ENCODE data around the gene TSPAN31.

The TSPAN31 gene

GRCh38 chr12:57777911-57778310, 33.1 kb downstream of the TSPAN31 start:
- H3K4me3 ChIP-seq = no peak overlapping the region
- H3K9me3 ChIP-seq = no peaks in the 10 kb centered on the region
- peaks cover 0 to 15% (median 6%) of the 10 kb centered on the region in 4 donors for H3K4me1 ChIP-seq
- DNase-seq = no peak
- H3K27me3 ChIP-seq = no peaks in the 10 kb centered on the region
- peaks cover 0 to 33% (median 0%) of the 10 kb centered on the region in 3 donors for H3K36me3 ChIP-seq
- no peak overlapping the region for H3K27ac ChIP-seq
- no peak for TF ChIP-seq CTCF (IDR thresholded peaks at IDR 0.05)
- intact Hi-C loops (cut with DNase I; ENCODE audit: low total_unique reads) = no loop called here

- H3K27ac ChIP-seq = no peak overlapping the region
- H3K27me3 ChIP-seq = no peaks in the 10 kb centered on the region
- TF ChIP-seq CTCF (IDR thresholded peaks at IDR 0.05) = no peak
- H3K9me3 ChIP-seq = no peaks in the 10 kb centered on the region
- H3K36me3 ChIP-seq = peaks cover 0 to 33% (median 0%) of the 10 kb centered on the region in 3 donors
- peaks cover 0 to 18% (median 11%) of the 10 kb centered on the region in 4 donors for H3K4me1 ChIP-seq
- no peak overlapping the region for H3K4me3 ChIP-seq
- DNase-seq = no peak
- intact Hi-C loops (cut with DNase I; ENCODE audit: low total_unique reads) = no loop called here
These were observed 34.9 kb downstream of the TSPAN31 start for GRCh38 chr12:57779736-57780135.

GRCh38 chr12:57780284-57780897, 35.6 kb downstream of the TSPAN31 start:
- peaks cover 4 to 34% (median 6%) of the 10 kb centered on the region in 3 donors for H3K36me3 ChIP-seq
- intact Hi-C loops (cut with DNase I; ENCODE audit: low total_unique reads) = no loop called here
- TF ChIP-seq CTCF (IDR thresholded peaks at IDR 0.05) = no peak
- no peaks in the 10 kb centered on the region for H3K27me3 ChIP-seq
- DNase-seq = no peak
- H3K4me1 ChIP-seq = peaks cover 0 to 18% (median 11%) of the 10 kb centered on the region in 4 donors
- no peak overlapping the region for H3K4me3 ChIP-seq
- no peak overlapping the region for H3K27ac ChIP-seq
- H3K9me3 ChIP-seq = no peaks in the 10 kb centered on the region

- H3K4me1 ChIP-seq = peaks cover 0 to 18% (median 11%) of the 10 kb centered on the region in 4 donors
- peaks cover 12 to 34% (median 14%) of the 10 kb centered on the region in 3 donors for H3K36me3 ChIP-seq
- DNase-seq = no peak
- H3K4me3 ChIP-seq = no peak overlapping the region
- no peaks in the 10 kb centered on the region for H3K27me3 ChIP-seq
- no peak for TF ChIP-seq CTCF (IDR thresholded peaks at IDR 0.05)
- no peak overlapping the region for H3K27ac ChIP-seq
- intact Hi-C loops (cut with DNase I; ENCODE audit: low total_unique reads) = no loop called here
- H3K9me3 ChIP-seq = no peaks in the 10 kb centered on the region
These were observed 36.4 kb downstream of the TSPAN31 start for GRCh38 chr12:57781244-57781643.

GRCh38 chr12:57781801-57782200, 37.0 kb downstream of the TSPAN31 start:
- peak overlapping the region in 1 of 2 donors; percentile 76 for H3K4me3 ChIP-seq
- H3K4me1 ChIP-seq = peaks cover 0 to 18% (median 11%) of the 10 kb centered on the region in 4 donors
- no peaks in the 10 kb centered on the region for H3K9me3 ChIP-seq
- H3K27me3 ChIP-seq = no peaks in the 10 kb centered on the region
- TF ChIP-seq CTCF (IDR thresholded peaks at IDR 0.05) = no peak
- intact Hi-C loops (cut with DNase I; ENCODE audit: low total_unique reads) = no loop called here
- H3K36me3 ChIP-seq = peaks cover 18 to 38% (median 20%) of the 10 kb centered on the region in 3 donors
- no peak for DNase-seq
- H3K27ac ChIP-seq = peak overlapping the region in 1 of 2 donors; percentile 68

Measured in tibial artery (tissue), 4 donors.